ENCODE measurements around the gene ANKRD18A.

ANKRD18A gene

GRCh38 chr9:38620483-38621433 lies at the start of gene ANKRD18A:
ANKRD18A (minus strand) TSS chr9:38620596; CDS start chr9:38620285, 311 bp downstream.
- DNase-seq = peak; percentile 71

GRCh38 chr9:38668791-38669466 lies 48.5 kb upstream of the ANKRD18A start:
- DNase-seq = no peak

GRCh38 chr9:38662763-38663593 lies 42.6 kb upstream of the ANKRD18A start:
- DNase-seq = no peak

- DNase-seq = no peak
Measured at GRCh38 chr9:38659538-38659937, 39.1 kb upstream of the ANKRD18A start.

GRCh38 chr9:38656896-38657295 lies 36.5 kb upstream of the ANKRD18A start:
- DNase-seq = no peak

GRCh38 chr9:38652486-38652885 lies 32.1 kb upstream of the ANKRD18A start:
- DNase-seq = no peak

- DNase-seq = no peak
Measured at GRCh38 chr9:38652044-38652443, 31.6 kb upstream of the ANKRD18A start.

GRCh38 chr9:38651400-38652042 lies 31.1 kb upstream of the ANKRD18A start:
- DNase-seq = no peak

- DNase-seq = no peak
Measured at GRCh38 chr9:38650564-38650963, 30.2 kb upstream of the ANKRD18A start.

GRCh38 chr9:38649731-38650363 lies 29.5 kb upstream of the ANKRD18A start:
- DNase-seq = no peak

- no peak for DNase-seq
Measured at GRCh38 chr9:38644601-38645000, 24.2 kb upstream of the ANKRD18A start.

GRCh38 chr9:38643815-38644173 lies 23.4 kb upstream of the ANKRD18A start:
- DNase-seq = no peak

GRCh38 chr9:38642951-38643814 lies 22.8 kb upstream of the ANKRD18A start:
- no peak for DNase-seq

GRCh38 chr9:38641985-38642864 lies 21.8 kb upstream of the ANKRD18A start:
- DNase-seq = no peak

- no peak for DNase-seq
Measured at GRCh38 chr9:38641142-38641541, 20.7 kb upstream of the ANKRD18A start.

GRCh38 chr9:38639577-38639940 lies 19.2 kb upstream of the ANKRD18A start:
- DNase-seq = no peak

GRCh38 chr9:38638881-38639576 lies 18.6 kb upstream of the ANKRD18A start:
- no peak for DNase-seq

GRCh38 chr9:38634315-38634714 lies 13.9 kb upstream of the ANKRD18A start:
- no peak for DNase-seq

GRCh38 chr9:38629511-38629910 lies 9.1 kb upstream of the ANKRD18A start:
- DNase-seq = no peak

GRCh38 chr9:38626006-38626405 lies 5.6 kb upstream of the ANKRD18A start:
- DNase-seq = no peak

Data from CD4-positive, alpha-beta T cell treated with Interleukin-17A for 1 hour (primary cell).